ENCODE measurements around the gene CACNA2D3.

Gene CACNA2D3

DNA sequence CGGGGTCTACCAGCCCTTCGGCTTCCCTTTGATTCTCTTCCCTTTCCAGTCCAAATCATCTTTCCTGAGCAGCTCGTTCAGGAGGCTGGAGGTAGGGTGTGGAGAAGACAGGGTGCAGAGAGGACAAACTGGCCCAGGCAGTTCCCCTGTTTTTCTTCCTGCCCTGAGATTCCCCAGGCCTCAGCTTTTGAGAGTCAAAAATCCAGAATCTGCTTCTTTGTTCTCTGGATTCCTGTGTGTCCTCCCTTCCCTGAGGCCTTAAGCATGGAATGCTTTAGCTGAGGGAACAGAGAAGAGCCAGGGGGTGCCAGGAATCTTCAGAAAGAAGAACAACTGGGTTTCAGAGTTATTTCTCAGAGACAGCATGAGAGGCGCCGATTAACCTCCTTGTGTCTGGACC is 832.2 kb downstream of the CACNA2D3 start:
- Histone ChIP-seq H3K27me3 (ENCODE audit: control insufficient read depth, insufficient read depth, low read length) (no peaks in the 10 kb centered on the region), H3K4me1 (ENCODE audit: control insufficient read depth, low read depth, low read length) (peaks cover 15% of the 10 kb centered on the region), H3K36me3 (ENCODE audit: control insufficient read depth, low read depth, low read length) (no peaks in the 10 kb centered on the region), H3K9me3 (ENCODE audit: control insufficient read depth, low read depth, low read length) (no peaks in the 10 kb centered on the region), H3K27ac (ENCODE audit: low read length) (no peak overlapping the region), H3K9ac (ENCODE audit: low read length) (no peak overlapping the region), H3K4me3 (ENCODE audit: low read length) (no peak overlapping the region)

GRCh38 chr3:54955496-54955895 is 833.1 kb downstream of the CACNA2D3 start:
- no peak overlapping the region for H3K4me3 ChIP-seq (ENCODE audit: low read length)
- no peak overlapping the region for H3K9ac ChIP-seq (ENCODE audit: low read length)
- H3K4me1 ChIP-seq (ENCODE audit: control insufficient read depth, low read depth, low read length), result peaks cover 15% of the 10 kb centered on the region
- no peaks in the 10 kb centered on the region for H3K36me3 ChIP-seq (ENCODE audit: control insufficient read depth, low read depth, low read length)
- H3K9me3 ChIP-seq (ENCODE audit: control insufficient read depth, low read depth, low read length), result no peaks in the 10 kb centered on the region
- H3K27ac ChIP-seq (ENCODE audit: low read length), result no peak overlapping the region
- H3K27me3 ChIP-seq (ENCODE audit: control insufficient read depth, insufficient read depth, low read length), result no peaks in the 10 kb centered on the region

- Histone ChIP-seq H3K9me3 (ENCODE audit: control insufficient read depth, low read depth, low read length) (no peaks in the 10 kb centered on the region), H3K9ac (ENCODE audit: low read length) (no peak overlapping the region), H3K4me1 (ENCODE audit: control insufficient read depth, low read depth, low read length) (peaks cover 15% of the 10 kb centered on the region), H3K27me3 (ENCODE audit: control insufficient read depth, insufficient read depth, low read length) (no peaks in the 10 kb centered on the region), H3K4me3 (ENCODE audit: low read length) (no peak overlapping the region), H3K36me3 (ENCODE audit: control insufficient read depth, low read depth, low read length) (no peaks in the 10 kb centered on the region), H3K27ac (ENCODE audit: low read length) (no peak overlapping the region)
Measured at GRCh38 chr3:54955941-54956340, 833.6 kb downstream of the CACNA2D3 start.

DNA sequence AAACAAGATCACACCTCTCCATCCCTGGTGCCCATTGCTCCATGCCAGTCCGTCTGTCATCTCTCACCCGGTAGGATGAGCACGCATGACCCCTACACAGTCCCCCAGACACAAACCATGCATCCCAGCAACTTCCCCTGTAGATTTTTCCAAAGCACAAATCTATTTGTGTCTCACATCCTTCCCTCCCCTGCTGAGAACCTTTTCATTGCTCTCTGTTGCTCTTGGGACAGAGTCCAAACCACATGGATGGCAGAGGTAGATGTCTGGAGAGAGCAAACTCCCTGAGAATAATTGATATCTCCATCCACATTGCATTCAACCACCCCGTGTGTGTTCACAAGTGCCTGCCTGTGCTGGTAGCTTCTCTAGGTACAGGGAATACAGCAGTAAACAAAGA is 835.4 kb downstream of the CACNA2D3 start:
- H3K27ac ChIP-seq (ENCODE audit: low read length), result no peak overlapping the region
- H3K27me3 ChIP-seq (ENCODE audit: control insufficient read depth, insufficient read depth, low read length), result no peaks in the 10 kb centered on the region
- no peaks in the 10 kb centered on the region for H3K9me3 ChIP-seq (ENCODE audit: control insufficient read depth, low read depth, low read length)
- H3K4me3 ChIP-seq (ENCODE audit: low read length), result no peak overlapping the region
- H3K36me3 ChIP-seq (ENCODE audit: control insufficient read depth, low read depth, low read length), result no peaks in the 10 kb centered on the region
- H3K4me1 ChIP-seq (ENCODE audit: control insufficient read depth, low read depth, low read length), result peaks cover 15% of the 10 kb centered on the region
- no peak overlapping the region for H3K9ac ChIP-seq (ENCODE audit: low read length)

- peaks cover 2% of the 10 kb centered on the region for H3K4me1 ChIP-seq (ENCODE audit: control insufficient read depth, low read depth, low read length)
- no peaks in the 10 kb centered on the region for H3K9me3 ChIP-seq (ENCODE audit: control insufficient read depth, low read depth, low read length)
- H3K36me3 ChIP-seq (ENCODE audit: control insufficient read depth, low read depth, low read length), result no peaks in the 10 kb centered on the region
- no peaks in the 10 kb centered on the region for H3K27me3 ChIP-seq (ENCODE audit: control insufficient read depth, insufficient read depth, low read length)
- H3K4me3 ChIP-seq (ENCODE audit: low read length), result no peak overlapping the region
- H3K9ac ChIP-seq (ENCODE audit: low read length), result no peak overlapping the region
- H3K27ac ChIP-seq (ENCODE audit: low read length), result no peak overlapping the region
Measured at GRCh38 chr3:54960082-54960481, 837.7 kb downstream of the CACNA2D3 start.

DNA sequence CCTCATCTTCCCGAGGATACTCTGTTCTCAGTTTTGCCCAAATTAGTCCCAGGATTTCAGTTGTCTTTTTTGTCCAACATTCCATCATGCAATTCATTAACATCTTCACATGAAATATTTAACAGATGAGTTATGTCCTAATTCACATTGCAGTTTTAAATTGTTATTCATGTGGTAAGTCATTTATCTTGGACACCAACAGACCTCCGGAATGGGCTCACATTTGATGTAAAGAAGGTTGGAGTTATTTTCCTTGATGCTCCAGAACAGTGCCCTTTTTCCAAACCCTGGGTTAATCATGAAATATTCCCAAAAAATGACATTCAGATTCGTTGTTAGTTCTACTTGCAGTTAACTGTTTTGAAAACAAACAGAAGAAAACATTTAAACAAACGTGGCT is 838.3 kb downstream of the CACNA2D3 start:
- Histone ChIP-seq H3K27me3 (ENCODE audit: control insufficient read depth, insufficient read depth, low read length) (no peaks in the 10 kb centered on the region), H3K4me3 (ENCODE audit: low read length) (no peak overlapping the region), H3K27ac (ENCODE audit: low read length) (no peak overlapping the region), H3K36me3 (ENCODE audit: control insufficient read depth, low read depth, low read length) (no peaks in the 10 kb centered on the region), H3K9ac (ENCODE audit: low read length) (no peak overlapping the region), H3K4me1 (ENCODE audit: control insufficient read depth, low read depth, low read length) (no peaks in the 10 kb centered on the region), H3K9me3 (ENCODE audit: control insufficient read depth, low read depth, low read length) (no peaks in the 10 kb centered on the region)

GRCh38 chr3:54962200-54962599 is 839.8 kb downstream of the CACNA2D3 start:
- H3K4me3 ChIP-seq (ENCODE audit: low read length), result no peak overlapping the region
- no peak overlapping the region for H3K27ac ChIP-seq (ENCODE audit: low read length)
- no peaks in the 10 kb centered on the region for H3K36me3 ChIP-seq (ENCODE audit: control insufficient read depth, low read depth, low read length)
- no peak overlapping the region for H3K9ac ChIP-seq (ENCODE audit: low read length)
- H3K4me1 ChIP-seq (ENCODE audit: control insufficient read depth, low read depth, low read length), result no peaks in the 10 kb centered on the region
- H3K27me3 ChIP-seq (ENCODE audit: control insufficient read depth, insufficient read depth, low read length), result no peaks in the 10 kb centered on the region
- H3K9me3 ChIP-seq (ENCODE audit: control insufficient read depth, low read depth, low read length), result no peaks in the 10 kb centered on the region

DNA sequence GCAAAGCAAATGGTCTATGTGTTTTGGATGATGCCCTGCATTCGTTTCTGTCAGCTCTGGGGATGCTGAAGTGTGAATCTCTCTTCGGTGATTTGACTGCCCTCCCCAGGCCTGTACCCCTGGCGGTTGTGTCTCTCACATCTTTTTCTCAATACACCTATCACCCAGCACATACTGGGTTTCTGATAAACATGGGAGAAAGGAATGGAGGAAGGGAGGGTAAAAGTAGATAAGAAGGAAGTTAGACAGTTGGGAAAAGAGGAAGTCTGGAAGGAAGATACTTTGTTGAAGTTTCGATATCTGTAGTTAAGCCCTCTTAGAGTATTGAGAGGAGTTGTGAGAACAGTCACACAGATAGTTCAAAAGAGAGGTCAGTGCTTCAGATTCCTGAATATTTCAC is 841.3 kb downstream of the CACNA2D3 start:
- Histone ChIP-seq H3K36me3 (ENCODE audit: control insufficient read depth, low read depth, low read length) (no peaks in the 10 kb centered on the region), H3K27ac (ENCODE audit: low read length) (no peak overlapping the region), H3K4me1 (ENCODE audit: control insufficient read depth, low read depth, low read length) (peaks cover 6% of the 10 kb centered on the region), H3K27me3 (ENCODE audit: control insufficient read depth, insufficient read depth, low read length) (no peaks in the 10 kb centered on the region), H3K4me3 (ENCODE audit: low read length) (no peak overlapping the region), H3K9ac (ENCODE audit: low read length) (no peak overlapping the region), H3K9me3 (ENCODE audit: control insufficient read depth, low read depth, low read length) (no peaks in the 10 kb centered on the region)

- no peak overlapping the region for H3K27ac ChIP-seq (ENCODE audit: low read length)
- H3K27me3 ChIP-seq (ENCODE audit: control insufficient read depth, insufficient read depth, low read length), result no peaks in the 10 kb centered on the region
- H3K4me1 ChIP-seq (ENCODE audit: control insufficient read depth, low read depth, low read length), result peaks cover 8% of the 10 kb centered on the region
- H3K9me3 ChIP-seq (ENCODE audit: control insufficient read depth, low read depth, low read length), result no peaks in the 10 kb centered on the region
- H3K4me3 ChIP-seq (ENCODE audit: low read length), result no peak overlapping the region
- H3K36me3 ChIP-seq (ENCODE audit: control insufficient read depth, low read depth, low read length), result no peaks in the 10 kb centered on the region
- H3K9ac ChIP-seq (ENCODE audit: low read length), result no peak overlapping the region
Measured at GRCh38 chr3:54964081-54964480, 841.7 kb downstream of the CACNA2D3 start.

GRCh38 chr3:54965746-54966145 is 843.4 kb downstream of the CACNA2D3 start:
- Histone ChIP-seq H3K36me3 (ENCODE audit: control insufficient read depth, low read depth, low read length) (no peaks in the 10 kb centered on the region), H3K9me3 (ENCODE audit: control insufficient read depth, low read depth, low read length) (no peaks in the 10 kb centered on the region), H3K27me3 (ENCODE audit: control insufficient read depth, insufficient read depth, low read length) (no peaks in the 10 kb centered on the region), H3K9ac (ENCODE audit: low read length) (no peak overlapping the region), H3K4me1 (ENCODE audit: control insufficient read depth, low read depth, low read length) (peaks cover 8% of the 10 kb centered on the region), H3K27ac (ENCODE audit: low read length) (no peak overlapping the region), H3K4me3 (ENCODE audit: low read length) (no peak overlapping the region)

DNA sequence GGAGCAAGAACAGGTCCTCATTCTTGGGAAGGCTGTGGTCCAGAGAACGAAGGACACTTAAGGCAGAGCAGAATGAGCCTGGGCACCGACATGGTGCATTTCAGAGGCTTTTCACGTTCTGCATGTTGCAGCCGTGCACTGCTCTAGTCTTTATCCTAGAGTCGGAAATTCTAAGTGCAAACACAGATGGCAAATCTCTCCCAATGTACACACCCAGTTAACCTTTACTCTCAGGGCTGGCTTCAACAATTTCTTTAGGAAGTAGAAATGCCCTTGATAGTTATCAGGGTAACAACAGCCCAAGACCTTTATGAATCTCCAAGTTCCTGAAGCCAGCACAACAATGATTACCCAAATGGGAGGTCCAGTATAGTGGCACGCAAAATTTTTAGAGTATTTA is 844.6 kb downstream of the CACNA2D3 start:
- Histone ChIP-seq H3K9ac (ENCODE audit: low read length) (no peak overlapping the region), H3K9me3 (ENCODE audit: control insufficient read depth, low read depth, low read length) (no peaks in the 10 kb centered on the region), H3K4me3 (ENCODE audit: low read length) (no peak overlapping the region), H3K36me3 (ENCODE audit: control insufficient read depth, low read depth, low read length) (no peaks in the 10 kb centered on the region), H3K27me3 (ENCODE audit: control insufficient read depth, insufficient read depth, low read length) (no peaks in the 10 kb centered on the region), H3K27ac (ENCODE audit: low read length) (no peak overlapping the region), H3K4me1 (ENCODE audit: control insufficient read depth, low read depth, low read length) (peaks cover 8% of the 10 kb centered on the region)

GRCh38 chr3:54967731-54968161 is 845.4 kb downstream of the CACNA2D3 start:
- H3K27me3 ChIP-seq (ENCODE audit: control insufficient read depth, insufficient read depth, low read length), result no peaks in the 10 kb centered on the region
- peaks cover 8% of the 10 kb centered on the region for H3K4me1 ChIP-seq (ENCODE audit: control insufficient read depth, low read depth, low read length)
- H3K9ac ChIP-seq (ENCODE audit: low read length), result no peak overlapping the region
- no peak overlapping the region for H3K4me3 ChIP-seq (ENCODE audit: low read length)
- H3K9me3 ChIP-seq (ENCODE audit: control insufficient read depth, low read depth, low read length), result no peaks in the 10 kb centered on the region
- no peaks in the 10 kb centered on the region for H3K36me3 ChIP-seq (ENCODE audit: control insufficient read depth, low read depth, low read length)
- no peak overlapping the region for H3K27ac ChIP-seq (ENCODE audit: low read length)
